HL-60 (cell line): ENCODE measurements around the gene TBPL1.

Experiments
- DNase-seq, 2 experiments: peaks; one replicate each; pipeline ENCODE4 v3.0.0-alpha.2; 2010 to 2020; ENCODE audit warnings: low read depth in 1 of 2, low spot score in 1 of 2
- H3K27ac ChIP-seq: fragments of 250-450 bp; sonication (Bioruptor Pico); replicated peaks from 2 replicates; pipeline ENCODE4 v1.5.1; 2020; ENCODE audit warnings: mild to moderate bottlenecking, moderate library complexity
- H3K27me3 ChIP-seq: fragments of 250-450 bp; sonication (Bioruptor Pico); 2 replicates; pipeline ENCODE4 v1.5.1; 2021; ENCODE audit warnings: mild to moderate bottlenecking, moderate library complexity; ENCODE audit not compliant: insufficient read depth, poor library complexity, severe bottlenecking
- H3K4me3 ChIP-seq: replicated peaks from 2 replicates; pipeline ENCODE4 v1.5.1; 2011; ENCODE audit warnings: mild to moderate bottlenecking, control low read depth, low read length; ENCODE audit not compliant: insufficient read depth
- CTCF ChIP-seq: IDR thresholded peaks from one replicate; pipeline ENCODE4 v1.5.1; 2011; ENCODE audit warnings: low read length, control low read depth, inconsistent platforms; ENCODE audit not compliant: insufficient read depth
- GABPA ChIP-seq: IDR thresholded peaks from 2 replicates; pipeline ENCODE4 v1.6.1; 2012; ENCODE audit warnings: low read depth
- POLR2AphosphoS5 ChIP-seq: IDR thresholded peaks from 2 replicates; pipeline ENCODE4 v1.6.1; 2012; ENCODE audit warnings: low read depth
- SPI1 ChIP-seq: IDR thresholded peaks from 2 replicates; pipeline ENCODE4 v1.6.1; 2012; ENCODE audit warnings: low read depth, mild to moderate bottlenecking, borderline replicate concordance
- TF ChIP-seq, protein P1 (sequence below): IDR thresholded peaks from 2 replicates; pipeline ENCODE4 v1.6.1; 2012; ENCODE audit warnings: low read depth; ENCODE audit not compliant: insufficient replicate concordance

TBPL1 gene

GRCh38 chr6:134022650-134023049 lies 69.6 kb downstream of the TBPL1 start:
- no peak for DNase-seq

DNA sequence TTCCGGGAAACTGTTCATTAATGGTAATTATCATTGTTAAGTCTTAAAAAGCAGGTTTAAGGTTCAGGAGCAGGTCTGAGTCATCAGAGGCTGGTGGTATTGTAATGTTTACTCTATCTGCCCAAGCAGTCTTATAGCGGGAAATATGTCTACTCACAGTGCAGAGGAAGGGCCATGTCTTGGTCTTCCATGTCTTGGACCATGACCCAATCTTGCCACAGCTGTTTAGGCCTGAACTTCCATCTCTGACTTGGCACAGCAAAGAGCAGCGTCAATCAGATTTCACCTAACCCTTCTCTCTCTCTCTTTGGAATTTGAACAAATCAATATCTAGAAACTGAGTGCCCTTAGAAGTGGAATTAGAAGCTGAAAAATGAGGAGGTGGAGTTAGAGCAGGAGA lies 73.6 kb downstream of the TBPL1 start:
- H3K4me3 ChIP-seq, result no peak overlapping the region
- no peak overlapping the region for H3K27ac ChIP-seq
- no peak for DNase-seq
- TF ChIP-seq SPI1 (no peak), CTCF (no peak)
- no peaks in the 10 kb centered on the region for H3K27me3 ChIP-seq

More at GRCh38 chr6:134022650-134023049, 69.6 kb downstream of the TBPL1 start:
- Histone ChIP-seq H3K27ac (no peak overlapping the region), H3K4me3 (no peak overlapping the region), H3K27me3 (no peaks in the 10 kb centered on the region)
- TF ChIP-seq, protein P1, sequence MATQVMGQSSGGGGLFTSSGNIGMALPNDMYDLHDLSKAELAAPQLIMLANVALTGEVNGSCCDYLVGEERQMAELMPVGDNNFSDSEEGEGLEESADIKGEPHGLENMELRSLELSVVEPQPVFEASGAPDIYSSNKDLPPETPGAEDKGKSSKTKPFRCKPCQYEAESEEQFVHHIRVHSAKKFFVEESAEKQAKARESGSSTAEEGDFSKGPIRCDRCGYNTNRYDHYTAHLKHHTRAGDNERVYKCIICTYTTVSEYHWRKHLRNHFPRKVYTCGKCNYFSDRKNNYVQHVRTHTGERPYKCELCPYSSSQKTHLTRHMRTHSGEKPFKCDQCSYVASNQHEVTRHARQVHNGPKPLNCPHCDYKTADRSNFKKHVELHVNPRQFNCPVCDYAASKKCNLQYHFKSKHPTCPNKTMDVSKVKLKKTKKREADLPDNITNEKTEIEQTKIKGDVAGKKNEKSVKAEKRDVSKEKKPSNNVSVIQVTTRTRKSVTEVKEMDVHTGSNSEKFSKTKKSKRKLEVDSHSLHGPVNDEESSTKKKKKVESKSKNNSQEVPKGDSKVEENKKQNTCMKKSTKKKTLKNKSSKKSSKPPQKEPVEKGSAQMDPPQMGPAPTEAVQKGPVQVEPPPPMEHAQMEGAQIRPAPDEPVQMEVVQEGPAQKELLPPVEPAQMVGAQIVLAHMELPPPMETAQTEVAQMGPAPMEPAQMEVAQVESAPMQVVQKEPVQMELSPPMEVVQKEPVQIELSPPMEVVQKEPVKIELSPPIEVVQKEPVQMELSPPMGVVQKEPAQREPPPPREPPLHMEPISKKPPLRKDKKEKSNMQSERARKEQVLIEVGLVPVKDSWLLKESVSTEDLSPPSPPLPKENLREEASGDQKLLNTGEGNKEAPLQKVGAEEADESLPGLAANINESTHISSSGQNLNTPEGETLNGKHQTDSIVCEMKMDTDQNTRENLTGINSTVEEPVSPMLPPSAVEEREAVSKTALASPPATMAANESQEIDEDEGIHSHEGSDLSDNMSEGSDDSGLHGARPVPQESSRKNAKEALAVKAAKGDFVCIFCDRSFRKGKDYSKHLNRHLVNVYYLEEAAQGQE, result no peak
- no peak for TF ChIP-seq POLR2AphosphoS5

DNA sequence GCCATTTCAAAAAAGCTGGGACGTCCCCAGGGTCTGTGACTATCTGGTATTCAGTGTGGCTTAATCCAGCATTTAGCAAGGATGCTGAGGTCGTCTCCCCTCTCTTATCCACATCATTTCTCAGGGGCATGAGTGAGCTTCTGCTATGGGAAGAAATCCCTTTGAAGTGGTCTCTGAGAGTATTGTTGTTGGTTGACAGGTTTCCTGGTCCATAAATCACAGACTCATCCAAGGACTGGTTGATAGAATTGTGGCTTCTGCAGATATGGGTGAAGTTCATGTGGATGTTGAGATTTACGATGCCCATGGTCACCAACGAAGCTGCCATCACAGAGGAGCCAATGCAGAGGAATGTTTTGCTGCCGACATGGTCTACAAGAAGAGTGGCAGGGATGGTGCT lies 75.4 kb downstream of the TBPL1 start:
- Histone ChIP-seq H3K4me3 (no peak overlapping the region), H3K27me3 (no peaks in the 10 kb centered on the region), H3K27ac (no peak overlapping the region)
- no peak for DNase-seq
- no peak for TF ChIP-seq SPI1
- no peak for TF ChIP-seq CTCF
- TF ChIP-seq GABPA, result no peak
- TF ChIP-seq, protein P1, result no peak
- no peak for TF ChIP-seq POLR2AphosphoS5

GRCh38 chr6:134029495-134030455 lies 76.8 kb downstream of the TBPL1 start:
- H3K27me3 ChIP-seq, result no peaks in the 10 kb centered on the region
- H3K4me3 ChIP-seq, result no peak overlapping the region
- no peak for DNase-seq
- TF ChIP-seq GABPA (no peak), POLR2AphosphoS5 (no peak), CTCF (no peak), SPI1 (no peak)
- TF ChIP-seq, protein P1, result no peak
- no peak overlapping the region for H3K27ac ChIP-seq
